IMR-90 (cell line): ENCODE results near the gene COL17A1. TPM values are rescaled to one million over a fixed set of nuclear protein-coding genes. Genes with fewer than 3 reads are reported as not detected.
A peak's percentile ranks its signal among the peaks of the same experiment; 100 is the strongest.

Source experiments
- ATAC-seq: fragments of 200-7000 bp; cut with Tn5 transposase; 2 replicates; pipeline ENCODE4 v1.9.1; 2020; ENCODE audit warnings: low read depth, mild to moderate bottlenecking, moderate library complexity
- BruUV-seq: library from RNA; stranded (reverse); fragments of 400-500 nt; replicated peaks from 2 replicates; lab custom pipeline; 2021; lab: Mats Ljungman, UMichigan
- CTCF ChIA-PET: fragments of 300-600 bp; formaldehyde crosslinking; extraction: SDS; loops from one replicate; lab custom pipeline; 2021; ENCODE audit warnings: antibody characterized with exemption; lab: Yijun Ruan, JAX
- POLR2A ChIA-PET: fragments of 300-600 bp; sonication (Branson Sonifier 250); formaldehyde crosslinking; loops from one replicate; lab custom pipeline; 2022; ENCODE audit warnings: antibody characterized with exemption; ENCODE audit not compliant: unreplicated experiment; lab: Charles Lee
- DNase-seq: peaks from one replicate; pipeline ENCODE4 v3.0.0; 2013
- H2AFZ ChIP-seq: replicated peaks from 2 replicates; pipeline ENCODE3; 2013; ENCODE audit warnings: low read length, mild to moderate bottlenecking; ENCODE audit not compliant: poor library complexity
- H2AK5ac ChIP-seq: 2 replicates; pipeline ENCODE4 v1.6.1; 2013; ENCODE audit warnings: low read depth, low read length, inconsistent platforms
- H2AK9ac ChIP-seq: replicated peaks from 2 replicates; pipeline ENCODE3; 2013; ENCODE audit warnings: mild to moderate bottlenecking, low read depth, low read length, moderate library complexity; ENCODE audit not compliant: poor library complexity
- H2BK120ac ChIP-seq: 2 replicates; pipeline ENCODE4 v1.6.1; 2013; ENCODE audit warnings: low read depth, low read length, inconsistent platforms
- H2BK15ac ChIP-seq: 3 replicates; pipeline ENCODE4 v1.6.1; 2013; ENCODE audit warnings: low read depth, low read length, inconsistent platforms
- H2BK20ac ChIP-seq: 2 replicates; pipeline ENCODE4 v1.6.1; 2013; ENCODE audit warnings: low read depth, mild to moderate bottlenecking, inconsistent platforms, low read length, moderate library complexity
- H2BK5ac ChIP-seq: 2 replicates; pipeline ENCODE4 v1.6.1; 2013; ENCODE audit warnings: mild to moderate bottlenecking, low read depth, low read length, inconsistent platforms; ENCODE audit not compliant: poor library complexity, severe bottlenecking
- H3K14ac ChIP-seq: replicated peaks from 2 replicates; pipeline ENCODE4 v1.6.1; 2013; ENCODE audit warnings: low read depth, low read length, inconsistent platforms
- H3K18ac ChIP-seq: 2 replicates; pipeline ENCODE4 v1.6.1; 2013; ENCODE audit warnings: low read depth, low read length, control low read depth
- H3K23ac ChIP-seq: 2 replicates; pipeline ENCODE4 v1.6.1; 2013; ENCODE audit warnings: low read depth, low read length, inconsistent platforms
- H3K27ac ChIP-seq: 2 replicates; pipeline ENCODE4 v1.5.1; 2013; ENCODE audit warnings: mild to moderate bottlenecking, control low read depth, low read length; ENCODE audit not compliant: insufficient read depth
- H3K27me3 ChIP-seq: 2 replicates; pipeline ENCODE4 v1.6.1; 2013; ENCODE audit warnings: low read length; ENCODE audit not compliant: control insufficient read depth, insufficient read depth
- H3K36me3 ChIP-seq: 2 replicates; pipeline ENCODE4 v1.6.1; 2013; ENCODE audit warnings: low read length, mixed read lengths; ENCODE audit not compliant: control insufficient read depth, insufficient read depth
- H3K4ac ChIP-seq: 2 replicates; pipeline ENCODE4 v1.6.1; 2013; ENCODE audit warnings: low read depth, low read length, inconsistent platforms
- H3K4me1 ChIP-seq: 2 replicates; pipeline ENCODE4 v1.6.1; 2013; ENCODE audit warnings: low read length, mixed read lengths; ENCODE audit not compliant: control insufficient read depth, insufficient read depth
- H3K4me2 ChIP-seq: 2 replicates; pipeline ENCODE4 v1.6.1; 2013; ENCODE audit warnings: low read depth, mild to moderate bottlenecking, control low read depth, low read length, moderate library complexity
- H3K4me3 ChIP-seq: 2 replicates; pipeline ENCODE4 v1.5.1; 2013; ENCODE audit warnings: low read depth, mild to moderate bottlenecking, control low read depth, low read length, moderate library complexity; ENCODE audit not compliant: insufficient read depth
- H3K56ac ChIP-seq: 2 replicates; pipeline ENCODE4 v1.6.1; 2013; ENCODE audit warnings: low read length, inconsistent platforms; ENCODE audit not compliant: insufficient read depth; ENCODE audit errors: extremely low read depth
- H3K79me1 ChIP-seq, 2 experiments: 2 replicates each; pipeline ENCODE4 v1.6.1; 2013; ENCODE audit warnings: low read length in 2 of 2, inconsistent platforms in 1 of 2, low read depth in 1 of 2
- H3K9ac ChIP-seq: 2 replicates; pipeline ENCODE4 v1.6.1; 2013; ENCODE audit warnings: low read depth, low read length, control low read depth
- H3K9me1 ChIP-seq: 2 replicates; pipeline ENCODE4 v1.6.1; 2013; ENCODE audit warnings: low read length, inconsistent platforms; ENCODE audit not compliant: insufficient read depth
- H3K9me3 ChIP-seq: 2 replicates; pipeline ENCODE4 v1.6.1; 2013; ENCODE audit warnings: low read length; ENCODE audit not compliant: control insufficient read depth, insufficient read depth
- H4K20me1 ChIP-seq: 2 replicates; pipeline ENCODE4 v1.6.1; 2013; ENCODE audit warnings: low read length, inconsistent platforms; ENCODE audit not compliant: insufficient read depth
- H4K5ac ChIP-seq: 2 replicates; pipeline ENCODE4 v1.6.1; 2013; ENCODE audit warnings: mild to moderate bottlenecking, low read depth, low read length, control low read depth
- H4K8ac ChIP-seq, 2 experiments: 2 replicates each; pipeline ENCODE4 v1.6.1; 2013; ENCODE audit warnings: low read depth in 2 of 2, low read length in 2 of 2, control low read depth in 1 of 2, inconsistent platforms in 1 of 2
- H4K91ac ChIP-seq: 2 replicates; pipeline ENCODE4 v1.6.1; 2013; ENCODE audit warnings: low read depth, low read length, inconsistent platforms; ENCODE audit not compliant: insufficient read depth
- CEBPB ChIP-seq: IDR thresholded peaks from 2 replicates; pipeline ENCODE4 v1.6.1; 2012; ENCODE audit warnings: low read depth, low read length, improper control_type of control experiment
- MAZ ChIP-seq: IDR thresholded peaks from 2 replicates; pipeline ENCODE4 v1.6.1; 2012; ENCODE audit warnings: low read depth, mild to moderate bottlenecking, low read length, improper control_type of control experiment, moderate library complexity, borderline replicate concordance
- NFE2L2 ChIP-seq: fragments of 150-350 bp; IDR thresholded peaks from 2 replicates; pipeline ENCODE4 v1.6.1; 2016; ENCODE audit warnings: low read depth, mild to moderate bottlenecking, low read length
- WGBS, 2 experiments: methylation state at CpG; one replicate each; pipeline versions ENCODE4 v1.1.5 to v1.1.7; 2013; ENCODE audit warnings: missing lambda C conversion rate in 2 of 2; ENCODE audit not compliant: insufficient read length in 1 of 2; ENCODE audit errors: extremely low coverage in 2 of 2; 5-methylcytosine and 5-hydroxymethylcytosine counted together
- dilution Hi-C: fragments of 300-500 bp; cut with HindIII; formaldehyde crosslinking; loops from one replicate; pipeline ENCODE4 v1.14.3; 2018; ENCODE audit warnings: low sequenced_read_pairs; ENCODE audit not compliant: unreplicated experiment
- in situ Hi-C: fragments of 300-500 bp; cut with MboI; formaldehyde crosslinking; loops from 3 replicates; pipeline ENCODE4 v1.14.3; 2019; ENCODE audit warnings: low sequenced_read_pairs, inconsistent platforms, mixed read lengths
- intact Hi-C: fragments of 100-400 bp; cut with micrococcal nuclease; formaldehyde crosslinking; loops from 2 replicates; pipeline ENCODE4 v1.10.0; 2022
- polyA plus RNA-seq, 3 experiments: library from polyadenylated mRNA; depleted of rRNA; stranded (reverse); fragments of >200 nt; gene quantifications; 2 replicates each; pipeline ENCODE4 v1.2.3, GENCODE V29; 2012; ENCODE audit warnings: low replicate concordance in 1 of 3
- total RNA-seq: library from RNA; depleted of rRNA; stranded (reverse); fragments of >200 nt; gene quantifications from 2 replicates; pipeline ENCODE4 v1.2.3, GENCODE V29; 2012
- TF ChIP-seq, protein P1 (sequence below): conservative IDR thresholded peaks from 2 replicates; pipeline ENCODE4 v1.5.1; 2012; ENCODE audit warnings: mild to moderate bottlenecking, low read depth, low read length, improper control_type of control experiment

The COL17A1 gene
- total and polyA plus RNA-seq, 2 of the 4 experiments (the other 2 are of a cell fraction): 0.14 to 0.18 TPM

DNA sequence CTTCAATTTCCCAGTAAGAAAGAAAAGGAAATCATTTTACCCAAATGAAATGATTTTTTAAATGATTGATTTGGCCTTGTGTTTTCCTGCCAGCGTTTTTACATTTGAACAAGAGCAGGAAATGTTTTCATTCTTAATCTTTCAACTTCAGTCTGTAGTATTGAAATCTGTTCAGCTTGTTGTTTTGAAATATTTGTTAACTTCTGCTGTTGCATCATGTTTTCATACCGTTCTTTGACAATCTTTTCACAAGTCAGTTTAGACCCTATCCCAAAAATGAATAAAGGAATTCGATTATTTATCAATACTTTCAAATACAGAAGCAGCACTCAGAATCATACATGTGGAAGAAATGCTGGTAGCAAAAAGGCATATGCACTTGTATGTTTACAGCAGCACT lies 44.4 kb upstream of the COL17A1 start:
- no peak overlapping the region for H2BK5ac ChIP-seq
- H4K91ac ChIP-seq: no peak overlapping the region
- peaks cover 4% of the 10 kb centered on the region for H3K27me3 ChIP-seq
- no peaks in the 10 kb centered on the region for H3K9me3 ChIP-seq
- no peak overlapping the region for H3K9ac ChIP-seq
- no peak overlapping the region for H2AK9ac ChIP-seq
- intact Hi-C loops: no loop called here
- no peak overlapping the region for H3K14ac ChIP-seq
- no peak overlapping the region for H3K4ac ChIP-seq
- no peak overlapping the region for H2BK20ac ChIP-seq
- CTCF ChIA-PET: no interaction called here
- no peak overlapping the region for H3K18ac ChIP-seq
- H2BK15ac ChIP-seq: no peak overlapping the region
- no peak overlapping the region for H2AFZ ChIP-seq
- in situ Hi-C loops: no loop called here
- H4K5ac ChIP-seq: no peak overlapping the region
- TF ChIP-seq MAZ (no peak), CEBPB (peak; percentile 16; the same call in 1 of the 2 replicates), NFE2L2 (no peak)
- TF ChIP-seq, protein P1, sequence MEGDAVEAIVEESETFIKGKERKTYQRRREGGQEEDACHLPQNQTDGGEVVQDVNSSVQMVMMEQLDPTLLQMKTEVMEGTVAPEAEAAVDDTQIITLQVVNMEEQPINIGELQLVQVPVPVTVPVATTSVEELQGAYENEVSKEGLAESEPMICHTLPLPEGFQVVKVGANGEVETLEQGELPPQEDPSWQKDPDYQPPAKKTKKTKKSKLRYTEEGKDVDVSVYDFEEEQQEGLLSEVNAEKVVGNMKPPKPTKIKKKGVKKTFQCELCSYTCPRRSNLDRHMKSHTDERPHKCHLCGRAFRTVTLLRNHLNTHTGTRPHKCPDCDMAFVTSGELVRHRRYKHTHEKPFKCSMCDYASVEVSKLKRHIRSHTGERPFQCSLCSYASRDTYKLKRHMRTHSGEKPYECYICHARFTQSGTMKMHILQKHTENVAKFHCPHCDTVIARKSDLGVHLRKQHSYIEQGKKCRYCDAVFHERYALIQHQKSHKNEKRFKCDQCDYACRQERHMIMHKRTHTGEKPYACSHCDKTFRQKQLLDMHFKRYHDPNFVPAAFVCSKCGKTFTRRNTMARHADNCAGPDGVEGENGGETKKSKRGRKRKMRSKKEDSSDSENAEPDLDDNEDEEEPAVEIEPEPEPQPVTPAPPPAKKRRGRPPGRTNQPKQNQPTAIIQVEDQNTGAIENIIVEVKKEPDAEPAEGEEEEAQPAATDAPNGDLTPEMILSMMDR: no peak
- POLR2A ChIA-PET: no interaction called here
- H4K20me1 ChIP-seq: no peaks in the 10 kb centered on the region
- no peaks in the 10 kb centered on the region for H3K9me1 ChIP-seq
- no peak overlapping the region for H3K4me3 ChIP-seq
- H3K36me3 ChIP-seq: no peaks in the 10 kb centered on the region
- no peak overlapping the region for H3K27ac ChIP-seq
- no peaks in the 10 kb centered on the region for H3K79me1 ChIP-seq
- H3K56ac ChIP-seq: no peak overlapping the region
- no TSS peak for BruUV-seq
- no peak overlapping the region for H3K4me2 ChIP-seq
- H3K4me1 ChIP-seq: no peaks in the 10 kb centered on the region
- WGBS, 2 experiments: no CpG with 5 or more reads among the region's 3 CpGs
- dilution Hi-C loops: no loop called here
- no peak overlapping the region for H2AK5ac ChIP-seq
- no peak overlapping the region for H4K8ac ChIP-seq
- DNase-seq (no peak), ATAC-seq (no peak)
- no peak overlapping the region for H3K23ac ChIP-seq
- H2BK120ac ChIP-seq: no peak overlapping the region
